Left lung (tissue), 10 donors: ENCODE measurements around the gene ETDC. TPM values are rescaled to one million over a fixed set of nuclear protein-coding genes. Genes with fewer than 3 reads are reported as not detected.

Source experiments
- ATAC-seq: fragments of 200-7000 bp; cut with Tn5 transposase; one replicate; pipeline ENCODE4 v1.9.1; 2020; ENCODE audit warnings: moderate library complexity
- DNase-seq, 4 donors: peaks; one replicate each; pipeline ENCODE4 v3.0.0-alpha.2; 2013 to 2020
- H3K27ac ChIP-seq, 2 donors: fragments of 200-600 bp; sonication (generic) in 1 of 2; one replicate each; pipeline versions ENCODE4 v1.5.0 to v1.8.0; 2020 to 2021
- H3K27me3 ChIP-seq, 2 donors: fragments of 200-600 bp; sonication (generic) in 1 of 2; one replicate each; pipeline versions ENCODE4 v1.5.0 to v1.8.0; 2020 to 2021
- H3K36me3 ChIP-seq, 2 donors: fragments of 200-600 bp; sonication (generic) in 1 of 2; one replicate each; pipeline versions ENCODE4 v1.5.0 to v1.8.0; 2020 to 2021
- H3K4me1 ChIP-seq, 2 donors: fragments of 200-600 bp; one replicate each; pipeline ENCODE4 v1.8.0; 2021
- H3K4me3 ChIP-seq, 2 donors: fragments of 200-600 bp; sonication (generic) in 1 of 2; one replicate each; pipeline versions ENCODE4 v1.5.0 to v1.8.0; 2020 to 2021; ENCODE audit warnings: mild to moderate bottlenecking in 1 of 2
- H3K9me3 ChIP-seq, 2 donors: fragments of 200-600 bp; sonication (generic) in 1 of 2; one replicate each; pipeline versions ENCODE4 v1.5.0 to v1.8.0; 2020 to 2021
- intact Hi-C, 2 donors: fragments of 100-400 bp; cut with DNase I; formaldehyde crosslinking; loops; one replicate each; pipeline versions ENCODE4 v1.11.2 to v1.14.2; 2022
- polyA plus RNA-seq, 6 donors: library from polyadenylated mRNA; unstranded; fragments of 120-200 nt; gene quantifications; one replicate each; pipeline ENCODE4 v1.2.1, GENCODE V29; 2013; ENCODE audit not compliant: insufficient read length in 6 of 6
- total RNA-seq, 2 donors: library from RNA; stranded (reverse); fragmentation: NEBNext Ultra II Directional; extraction: Animal tissue kit (Norgen Biotek cat#: 25700); gene quantifications; one replicate each; pipeline ENCODE4 v1.2.1, GENCODE V29; 2021
- TF ChIP-seq, protein P1 (sequence below), 2 donors: fragments of 200-600 bp; sonication (generic) in 1 of 2; IDR thresholded peaks; one replicate each; pipeline versions ENCODE4 v1.5.0 to v1.8.0; 2021; ENCODE audit warnings: antibody characterized with exemption in 2 of 2
- donor health status: DM: no; HTN: yes; CAD: no.
- donor health status: DM: no; HTN: no; CAD: no.

The ETDC gene
- total and polyA plus RNA-seq, 8 donors: 1.2 to 1.7 (median 1.3) TPM; not detected in 4

DNA sequence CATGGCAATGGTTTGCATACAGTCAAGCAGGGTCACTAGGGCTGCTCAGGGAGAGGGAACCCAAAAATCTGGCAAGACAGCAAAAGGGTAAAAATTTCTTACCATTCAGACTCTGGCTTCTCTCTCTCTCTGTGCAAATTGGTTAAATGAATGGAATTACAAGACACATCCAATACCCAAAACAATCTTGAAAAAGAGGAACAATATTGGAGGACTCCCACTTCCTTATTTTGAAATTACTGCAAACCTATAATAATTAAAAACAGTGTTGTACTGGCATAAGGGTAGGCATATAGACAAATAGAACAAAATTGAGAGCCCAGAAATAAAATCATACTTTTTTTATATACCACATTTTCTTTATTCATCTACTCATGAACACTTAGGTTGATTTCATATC, 33.3 kb upstream of the ETDC start:
- intact Hi-C loops: no loop called here
- no peaks in the 10 kb centered on the region for H3K36me3 ChIP-seq
- peaks cover 0 to 44% of the 10 kb centered on the region in 2 donors for H3K9me3 ChIP-seq
- no peak overlapping the region for H3K27ac ChIP-seq
- H3K27me3 ChIP-seq: no peaks in the 10 kb centered on the region
- TF ChIP-seq, protein P1, sequence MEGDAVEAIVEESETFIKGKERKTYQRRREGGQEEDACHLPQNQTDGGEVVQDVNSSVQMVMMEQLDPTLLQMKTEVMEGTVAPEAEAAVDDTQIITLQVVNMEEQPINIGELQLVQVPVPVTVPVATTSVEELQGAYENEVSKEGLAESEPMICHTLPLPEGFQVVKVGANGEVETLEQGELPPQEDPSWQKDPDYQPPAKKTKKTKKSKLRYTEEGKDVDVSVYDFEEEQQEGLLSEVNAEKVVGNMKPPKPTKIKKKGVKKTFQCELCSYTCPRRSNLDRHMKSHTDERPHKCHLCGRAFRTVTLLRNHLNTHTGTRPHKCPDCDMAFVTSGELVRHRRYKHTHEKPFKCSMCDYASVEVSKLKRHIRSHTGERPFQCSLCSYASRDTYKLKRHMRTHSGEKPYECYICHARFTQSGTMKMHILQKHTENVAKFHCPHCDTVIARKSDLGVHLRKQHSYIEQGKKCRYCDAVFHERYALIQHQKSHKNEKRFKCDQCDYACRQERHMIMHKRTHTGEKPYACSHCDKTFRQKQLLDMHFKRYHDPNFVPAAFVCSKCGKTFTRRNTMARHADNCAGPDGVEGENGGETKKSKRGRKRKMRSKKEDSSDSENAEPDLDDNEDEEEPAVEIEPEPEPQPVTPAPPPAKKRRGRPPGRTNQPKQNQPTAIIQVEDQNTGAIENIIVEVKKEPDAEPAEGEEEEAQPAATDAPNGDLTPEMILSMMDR (IDR thresholded peaks at IDR 0.05): no peak
- no peak for DNase-seq
- H3K4me1 ChIP-seq: no peaks in the 10 kb centered on the region
- no peak for ATAC-seq
- no peak overlapping the region for H3K4me3 ChIP-seq

DNA sequence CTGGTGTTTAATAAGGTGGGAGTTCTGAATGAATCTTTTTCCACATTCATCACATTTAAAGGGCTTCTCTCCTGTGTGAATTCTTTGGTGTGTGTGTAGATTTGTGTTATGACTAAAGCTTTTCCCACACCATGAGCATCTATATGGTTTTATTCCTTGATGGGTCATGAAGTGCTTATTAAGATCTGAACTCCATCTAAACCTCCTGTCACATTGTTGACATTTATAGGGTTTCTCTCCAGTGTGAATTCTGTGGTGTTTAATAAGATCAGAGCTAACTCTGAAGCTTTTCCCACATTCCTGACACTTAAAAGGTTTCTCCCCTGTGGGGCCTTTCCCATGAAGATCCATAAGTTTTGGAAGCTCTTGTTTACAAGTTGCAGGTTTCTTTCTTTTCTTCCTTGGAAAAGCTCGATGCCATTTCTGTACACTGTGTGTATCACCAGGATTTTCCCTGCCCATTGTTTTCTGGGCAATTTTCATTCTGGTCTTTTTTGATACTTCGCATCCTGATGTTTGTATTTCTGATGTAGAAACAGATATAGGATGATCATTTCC, 21.9 kb upstream of the ETDC start:
- intact Hi-C loops: no loop called here

DNA sequence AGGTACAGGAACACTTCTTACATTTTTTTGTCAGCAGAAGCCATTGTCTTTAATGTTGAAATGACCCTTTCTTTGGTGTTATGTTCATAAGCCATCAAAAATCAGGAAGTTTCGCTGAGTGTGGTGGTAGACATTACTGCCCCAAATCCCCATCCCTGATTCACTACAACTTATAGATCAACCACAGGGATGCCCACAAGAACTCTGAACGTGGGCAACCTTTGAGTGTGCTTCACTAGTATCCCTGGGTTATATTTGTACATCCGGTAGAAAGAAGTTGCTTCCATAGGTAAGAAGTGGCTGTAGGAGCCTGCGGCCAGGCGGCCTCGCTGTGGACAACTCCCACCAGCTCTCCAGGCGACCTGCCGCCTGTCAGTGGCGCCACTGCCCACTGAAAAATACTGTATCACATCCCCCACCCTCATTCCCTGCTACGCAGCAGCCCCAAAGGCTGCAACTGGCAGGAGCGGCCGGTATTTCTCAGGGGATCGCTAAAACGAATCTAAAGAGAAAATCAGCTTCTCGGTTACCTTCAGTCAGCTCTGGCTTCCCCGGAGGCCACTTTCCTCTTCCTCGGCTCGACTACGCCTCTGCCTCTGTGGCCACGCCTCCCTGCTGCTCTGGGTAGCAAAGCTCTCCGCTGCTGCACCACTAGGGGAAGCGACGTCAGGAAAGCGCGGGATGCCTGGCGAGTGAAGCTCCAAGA, 13.9 kb upstream of the ETDC start:
- Histone ChIP-seq H3K27ac (no peak overlapping the region), H3K4me3 (peak overlapping the region; percentile 3 to 25), H3K36me3 (peaks cover 0 to 16% of the 10 kb centered on the region in 2 donors), H3K9me3 (peaks cover 0 to 6% of the 10 kb centered on the region in 2 donors), H3K27me3 (no peaks in the 10 kb centered on the region), H3K4me1 (no peaks in the 10 kb centered on the region)
- intact Hi-C loops: no loop called here
- ATAC-seq (peak; percentile 85), DNase-seq (peak; percentile 17 to 89 (median 53))
- TF ChIP-seq, protein P1 (IDR thresholded peaks at IDR 0.05): no peak

More for the DNA sequence above, 21.9 kb upstream of the ETDC start:
- Histone ChIP-seq H3K4me3 (no peak overlapping the region), H3K9me3 (peaks cover 0 to 82% of the 10 kb centered on the region in 2 donors), H3K27me3 (no peaks in the 10 kb centered on the region), H3K4me1 (no peaks in the 10 kb centered on the region), H3K27ac (no peak overlapping the region), H3K36me3 (peaks cover 0 to 29% of the 10 kb centered on the region in 2 donors)
- no peak for DNase-seq
- TF ChIP-seq, protein P1 (IDR thresholded peaks at IDR 0.05): no peak
- ATAC-seq: no peak

DNA sequence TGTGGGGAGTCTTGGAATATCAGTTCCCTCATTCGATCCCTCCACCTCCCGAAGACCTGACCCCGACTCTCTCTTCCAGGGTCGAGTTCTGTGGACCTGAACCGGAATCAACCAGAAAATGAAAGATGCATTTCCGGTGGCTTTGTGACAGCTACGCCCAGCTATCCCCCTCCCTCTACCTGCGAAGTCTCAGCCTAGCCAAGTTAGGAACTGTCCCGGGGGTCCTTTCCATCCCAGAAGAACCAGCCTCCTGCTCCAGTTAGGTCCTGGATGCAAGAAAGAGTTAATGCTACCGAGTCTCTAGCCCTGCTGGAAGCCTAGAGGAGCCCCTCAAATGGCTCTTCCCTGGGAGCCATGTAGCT, 13.4 kb upstream of the ETDC start:
- Histone ChIP-seq H3K27me3 (no peaks in the 10 kb centered on the region), H3K27ac (no peak overlapping the region), H3K4me1 (no peaks in the 10 kb centered on the region), H3K36me3 (peaks cover 0 to 10% of the 10 kb centered on the region in 2 donors), H3K9me3 (peaks cover 0 to 4% of the 10 kb centered on the region in 2 donors), H3K4me3 (peak overlapping the region; percentile 3 to 25)
- intact Hi-C loops: no loop called here
- DNase-seq (no peak), ATAC-seq (no peak)
- TF ChIP-seq, protein P1 (IDR thresholded peaks at IDR 0.05): no peak

DNA sequence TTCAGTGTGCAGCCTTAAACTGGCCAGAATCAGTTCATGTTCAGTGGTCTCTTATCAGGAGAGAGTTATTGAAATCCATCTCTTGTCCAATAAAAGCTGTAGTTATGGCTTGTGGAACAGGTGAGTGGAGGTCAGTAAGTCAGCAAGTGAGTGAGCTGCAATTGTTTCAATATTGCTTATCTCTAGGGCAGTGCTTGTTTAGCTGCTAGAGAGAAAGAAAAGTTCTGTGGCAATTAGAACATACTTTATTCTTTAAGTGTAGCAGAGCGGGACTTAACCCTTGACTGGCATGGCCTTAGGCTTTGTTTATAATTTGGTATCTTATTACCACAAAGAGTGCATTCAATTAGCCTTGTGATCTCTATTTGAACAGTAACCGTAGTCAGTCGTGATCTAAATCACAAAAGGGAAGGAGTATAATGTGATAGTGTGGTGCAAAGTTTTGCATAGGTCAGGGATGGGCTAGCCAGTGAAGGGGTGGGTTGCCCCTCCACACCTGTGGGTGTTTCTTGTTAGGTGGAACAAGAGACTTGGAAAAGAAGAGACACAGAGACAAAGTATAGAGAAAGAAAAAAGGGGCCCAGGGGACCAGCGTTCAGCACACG, 6.9 kb upstream of the ETDC start:
- DNase-seq (no peak), ATAC-seq (peak; percentile 78)
- intact Hi-C loops: no loop called here
- Histone ChIP-seq H3K36me3 (no peaks in the 10 kb centered on the region), H3K9me3 (no peaks in the 10 kb centered on the region), H3K27me3 (no peaks in the 10 kb centered on the region), H3K27ac (no peak overlapping the region), H3K4me3 (no peak overlapping the region), H3K4me1 (no peaks in the 10 kb centered on the region)
- TF ChIP-seq, protein P1 (IDR thresholded peaks at IDR 0.05): no peak
